HG03159 (cell line): ENCODE measurements around the gene UBTD1.
"Not testable (repeated sequence)": the region's sequence is repeated elsewhere in the genome, so short reads cannot be mapped to it uniquely, and the experiment has no call there.

ENCODE experiments used
- ATAC-seq: cut with Tn5 transposase; IDR thresholded peaks from one replicate; pipeline ENCODE4 v1.9.1; 2021; ENCODE audit warnings: mild to moderate bottlenecking, moderate library complexity; ENCODE audit not compliant: unreplicated experiment

Gene UBTD1

GRCh38 chr10:97512993-97513392, 14.3 kb downstream of the UBTD1 start:
- ATAC-seq, result no peak

GRCh38 chr10:97514344-97514743, 15.6 kb downstream of the UBTD1 start:
- ATAC-seq, result no peak

GRCh38 chr10:97515271-97515978, 16.7 kb downstream of the UBTD1 start:
- no peak for ATAC-seq

GRCh38 chr10:97517096-97517750, 18.5 kb downstream of the UBTD1 start:
- ATAC-seq, result no peak

GRCh38 chr10:97517778-97518300, 19.1 kb downstream of the UBTD1 start:
- ATAC-seq, result no peak

- no peak for ATAC-seq
These were observed 19.7 kb downstream of the UBTD1 start for GRCh38 chr10:97518301-97519043.

- ATAC-seq, result no peak
These were observed 20.6 kb downstream of the UBTD1 start for GRCh38 chr10:97519342-97519741.

- no peak for ATAC-seq
These were observed 21.8 kb downstream of the UBTD1 start for GRCh38 chr10:97520520-97520919.

- no peak for ATAC-seq
These were observed 22.4 kb downstream of the UBTD1 start for GRCh38 chr10:97520978-97521761.

- ATAC-seq, result no peak
These were observed 23.3 kb downstream of the UBTD1 start for GRCh38 chr10:97522071-97522470.

- ATAC-seq, result no peak
These were observed 24.2 kb downstream of the UBTD1 start for GRCh38 chr10:97522937-97523336.

GRCh38 chr10:97525086-97525485, 26.4 kb downstream of the UBTD1 start:
- ATAC-seq, result no peak

GRCh38 chr10:97525683-97526110, 27.0 kb downstream of the UBTD1 start:
- ATAC-seq, result no peak

- ATAC-seq, result not testable (repeated sequence)
These were observed 30.2 kb downstream of the UBTD1 start for GRCh38 chr10:97528876-97529275.

GRCh38 chr10:97529685-97530465, 31.2 kb downstream of the UBTD1 start:
- no peak for ATAC-seq

GRCh38 chr10:97531401-97531986, 32.8 kb downstream of the UBTD1 start:
- ATAC-seq, result no peak

- no peak for ATAC-seq
These were observed 34.4 kb downstream of the UBTD1 start for GRCh38 chr10:97532935-97533671.

GRCh38 chr10:97533888-97534287, 35.2 kb downstream of the UBTD1 start:
- no peak for ATAC-seq
